HG02798 (cell line): Measurements from ENCODE around the gene FCHSD2.
"Not testable (repeated sequence)": the region's sequence is repeated elsewhere in the genome, so short reads cannot be mapped to it uniquely, and the experiment has no call there.

Experiments
- ATAC-seq: cut with Tn5 transposase; IDR thresholded peaks from one replicate; pipeline ENCODE4 v1.9.1; 2021; ENCODE audit warnings: mild to moderate bottlenecking; ENCODE audit not compliant: unreplicated experiment, poor library complexity

FCHSD2 gene

GRCh38 chr11:72977782-72978181 is 164.3 kb downstream of the FCHSD2 start:
- ATAC-seq, result not testable (repeated sequence)

GRCh38 chr11:72976522-72976892 is 165.6 kb downstream of the FCHSD2 start:
- not testable (repeated sequence) for ATAC-seq

GRCh38 chr11:72975778-72976521 is 166.2 kb downstream of the FCHSD2 start:
- ATAC-seq, result no peak

- ATAC-seq, result no peak
Observed at GRCh38 chr11:72974487-72975205, 167.5 kb downstream of the FCHSD2 start.

GRCh38 chr11:72972496-72973128 is 169.5 kb downstream of the FCHSD2 start:
- ATAC-seq, result no peak

- no peak for ATAC-seq
Observed at GRCh38 chr11:72971192-72971967, 170.7 kb downstream of the FCHSD2 start.

GRCh38 chr11:72970557-72971118 is 171.5 kb downstream of the FCHSD2 start:
- ATAC-seq, result no peak

- peak; percentile 81 for ATAC-seq
Observed at GRCh38 chr11:72969894-72970335, 172.2 kb downstream of the FCHSD2 start.

- no peak for ATAC-seq
Observed at GRCh38 chr11:72968390-72968789, 173.7 kb downstream of the FCHSD2 start.

- no peak for ATAC-seq
Observed at GRCh38 chr11:72965672-72966071, 176.4 kb downstream of the FCHSD2 start.

- ATAC-seq, result no peak
Observed at GRCh38 chr11:72962717-72963116, 179.4 kb downstream of the FCHSD2 start.

GRCh38 chr11:72962084-72962483 is 180.0 kb downstream of the FCHSD2 start:
- ATAC-seq, result no peak

GRCh38 chr11:72959998-72960731 is 182.0 kb downstream of the FCHSD2 start:
- ATAC-seq, result no peak

- no peak for ATAC-seq
Observed at GRCh38 chr11:72958791-72959190, 183.3 kb downstream of the FCHSD2 start.

GRCh38 chr11:72955466-72955865 is 186.7 kb downstream of the FCHSD2 start:
- no peak for ATAC-seq

GRCh38 chr11:72954860-72955259 is 187.3 kb downstream of the FCHSD2 start:
- no peak for ATAC-seq

- ATAC-seq, result no peak
Observed at GRCh38 chr11:72953637-72954036, 188.5 kb downstream of the FCHSD2 start.

GRCh38 chr11:72951888-72952287 is 190.2 kb downstream of the FCHSD2 start:
- ATAC-seq, result no peak

GRCh38 chr11:72951193-72951592 is 190.9 kb downstream of the FCHSD2 start:
- ATAC-seq, result no peak

- no peak for ATAC-seq
Observed at GRCh38 chr11:72950685-72951084, 191.4 kb downstream of the FCHSD2 start.
